Activated CD4-positive, alpha-beta T cell treated with anti-CD3 and anti-CD28 coated beads, Interleukin-2, amount 10 ng/mL, durations not matched to agents 7 days and 5 days (primary cell): ENCODE measurements around the gene R3HDM4. TPM values are rescaled to one million over a fixed set of nuclear protein-coding genes. Genes with fewer than 3 reads are reported as not detected.
A peak's percentile ranks its signal among the peaks of the same experiment; 100 is the strongest.
"Not testable (repeated sequence)": the region's sequence is repeated elsewhere in the genome, so short reads cannot be mapped to it uniquely, and the experiment has no call there.

Source experiments
- CTCF ChIA-PET: fragments of 350-600 bp; sonication (Branson Sonifier 250); formaldehyde crosslinking; loops from one replicate; lab custom pipeline; 2021; ENCODE audit warnings: antibody characterized with exemption; lab: Charles Lee
- POLR2A ChIA-PET: fragments of 350-600 bp; sonication (Branson Sonifier 250); formaldehyde crosslinking; loops from one replicate; lab custom pipeline; 2021; ENCODE audit warnings: antibody characterized with exemption; lab: Charles Lee
- DNase-seq: peaks from one replicate; pipeline ENCODE4 v3.0.0-alpha.2; 2020
- H3K27ac Mint-ChIP-seq: one replicate; pipeline ENCODE4 v1.8.0; 2021; ENCODE audit warnings: mild to moderate bottlenecking, moderate library complexity, mixed read lengths
- H3K27me3 Mint-ChIP-seq: one replicate; pipeline ENCODE4 v1.8.0; 2021; ENCODE audit warnings: mixed read lengths
- H3K36me3 Mint-ChIP-seq: one replicate; pipeline ENCODE4 v1.8.0; 2021; ENCODE audit warnings: low read depth, mixed read lengths
- H3K4me1 Mint-ChIP-seq: one replicate; pipeline ENCODE4 v1.8.0; 2021; ENCODE audit warnings: mixed read lengths
- H3K4me3 Mint-ChIP-seq: one replicate; pipeline ENCODE4 v1.8.0; 2021; ENCODE audit warnings: mild to moderate bottlenecking, moderate library complexity, mixed read lengths
- H3K9me3 Mint-ChIP-seq: one replicate; pipeline ENCODE4 v1.8.0; 2021; ENCODE audit warnings: mixed read lengths
- total RNA-seq, 2 experiments: library from RNA; stranded (reverse); gene quantifications; one replicate each; pipeline ENCODE4 v1.2.3, GENCODE V29; 2021

Gene R3HDM4
- total RNA-seq, 2 experiments from 2014 or later = 120 to 121 TPM

GRCh38 chr19:900043-900301 lies 13.0 kb downstream of the R3HDM4 start:
- H3K36me3 Mint-ChIP-seq = peaks cover 26% of the 10 kb centered on the region
- H3K27me3 Mint-ChIP-seq = no peaks in the 10 kb centered on the region
- H3K27ac Mint-ChIP-seq = peak overlapping the region; percentile 41

GRCh38 chr19:899336-900042 lies 13.5 kb downstream of the R3HDM4 start:
- Mint-ChIP-seq H3K27ac (no peak overlapping the region), H3K4me1 (peaks cover 21% of the 10 kb centered on the region), H3K4me3 (no peak overlapping the region), H3K27me3 (no peaks in the 10 kb centered on the region), H3K36me3 (peaks cover 25% of the 10 kb centered on the region), H3K9me3 (no peaks in the 10 kb centered on the region)
- DNase-seq = no peak
- ChIA-PET CTCF (no interaction called here), POLR2A (no interaction called here)

More at GRCh38 chr19:900043-900301, 13.0 kb downstream of the R3HDM4 start:
- ChIA-PET CTCF (no interaction called here), POLR2A (no interaction called here)
- DNase-seq = no peak
- Mint-ChIP-seq H3K4me3 (no peak overlapping the region), H3K9me3 (no peaks in the 10 kb centered on the region), H3K4me1 (peaks cover 21% of the 10 kb centered on the region)

DNA sequence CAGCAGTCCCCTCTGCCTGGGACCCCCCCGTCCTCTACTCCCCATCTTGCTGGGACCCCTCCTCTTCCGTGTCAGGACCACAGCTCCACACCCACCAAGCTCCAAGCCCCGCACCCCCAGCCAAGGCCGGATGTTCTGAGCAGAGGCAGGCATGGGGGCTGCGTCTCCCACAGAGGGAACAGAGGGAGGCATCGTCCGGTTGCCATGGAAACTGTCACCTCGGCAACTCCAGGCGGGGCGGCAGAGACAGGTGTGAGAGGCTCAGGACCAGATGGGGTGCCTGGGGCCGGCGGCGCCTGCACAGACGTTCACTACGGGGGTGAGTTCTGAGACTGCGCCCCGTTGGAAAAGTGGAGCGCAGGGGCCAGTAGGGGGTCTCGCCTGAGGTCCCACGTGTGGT lies 14.4 kb downstream of the R3HDM4 start:
- DNase-seq = peak; percentile 54
- Mint-ChIP-seq H3K9me3 (no peaks in the 10 kb centered on the region), H3K27ac (no peak overlapping the region), H3K36me3 (peaks cover 20% of the 10 kb centered on the region), H3K27me3 (no peaks in the 10 kb centered on the region), H3K4me3 (no peak overlapping the region), H3K4me1 (peaks cover 19% of the 10 kb centered on the region)
- CTCF ChIA-PET = interaction anchor here (2.2 kb wide), 1 partner anchor 35 kb away, joined by 5 read pairs; no protein-coding TSS in a partner anchor
- POLR2A ChIA-PET = no interaction called here

DNA sequence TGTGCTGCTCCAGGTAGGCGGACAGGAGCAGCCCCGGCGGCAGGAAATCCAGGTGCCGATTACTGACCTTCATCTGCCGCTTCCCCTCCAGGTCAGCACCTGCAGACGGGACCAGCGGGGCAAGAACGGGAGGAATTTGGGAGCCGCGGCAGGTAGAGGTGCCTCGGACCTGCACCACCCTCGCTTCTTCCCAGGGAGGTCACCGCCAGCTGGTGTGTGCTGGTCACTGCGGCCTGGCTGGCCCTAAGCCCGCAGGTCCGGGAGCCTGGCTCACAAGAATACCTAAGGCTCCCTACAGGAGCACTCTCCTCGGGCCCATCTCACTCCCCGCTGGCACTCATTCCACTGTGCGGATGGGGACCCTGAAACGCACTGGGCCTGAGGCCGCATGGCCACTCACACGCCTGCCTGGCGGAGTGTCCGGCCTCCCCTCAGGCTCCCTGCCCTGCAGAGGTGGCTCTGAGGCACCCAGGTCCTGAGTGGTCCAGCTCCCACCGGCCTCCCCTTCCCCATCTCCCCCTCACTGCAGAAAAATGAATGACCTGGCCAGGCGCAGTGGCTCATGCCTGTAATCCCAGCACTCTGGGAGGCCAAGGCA lies 15.5 kb downstream of the R3HDM4 start:
- H3K4me3 Mint-ChIP-seq = no peak overlapping the region
- no peak for DNase-seq
- H3K27ac Mint-ChIP-seq = no peak overlapping the region
- peaks cover 26% of the 10 kb centered on the region for H3K4me1 Mint-ChIP-seq
- ChIA-PET POLR2A (no interaction called here), CTCF (interaction anchor here (0.6 to 2.2 kb wide), 5 partner anchors 9 to 296 kb away, joined by 3 to 6 read pairs (median 5); no protein-coding TSS in a partner anchor)
- peaks cover 21% of the 10 kb centered on the region for H3K36me3 Mint-ChIP-seq
- no peaks in the 10 kb centered on the region for H3K9me3 Mint-ChIP-seq
- no peaks in the 10 kb centered on the region for H3K27me3 Mint-ChIP-seq

DNA sequence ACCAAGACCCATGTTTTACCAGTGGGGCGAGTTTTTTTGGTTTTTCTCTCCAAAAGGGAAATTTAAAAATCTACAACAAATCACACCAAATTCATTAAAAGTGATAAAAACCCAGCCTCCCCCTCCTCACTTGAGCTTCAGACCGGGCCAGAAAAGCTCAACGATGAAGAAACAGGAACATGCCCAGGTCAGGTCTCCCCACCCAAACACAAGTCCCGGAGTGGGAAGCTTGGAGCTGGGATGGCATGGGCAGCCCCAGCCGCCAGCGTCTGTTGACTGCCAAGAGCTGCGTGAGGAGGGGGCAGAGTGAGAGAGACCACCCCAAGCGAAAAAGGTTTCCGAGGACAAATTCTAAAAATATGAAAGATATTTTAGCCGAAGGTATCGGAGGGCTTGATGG lies 16.0 kb downstream of the R3HDM4 start:
- Mint-ChIP-seq H3K27me3 (no peaks in the 10 kb centered on the region), H3K4me1 (peaks cover 27% of the 10 kb centered on the region), H3K4me3 (no peak overlapping the region), H3K9me3 (no peaks in the 10 kb centered on the region), H3K36me3 (peaks cover 21% of the 10 kb centered on the region), H3K27ac (no peak overlapping the region)
- ChIA-PET POLR2A (no interaction called here), CTCF (interaction anchor here (0.6 to 2.2 kb wide), 5 partner anchors 9 to 297 kb away, joined by 3 to 6 read pairs (median 5); no protein-coding TSS in a partner anchor)
- no peak for DNase-seq

GRCh38 chr19:896434-896833 lies 16.6 kb downstream of the R3HDM4 start:
- Mint-ChIP-seq H3K4me1 (peaks cover 26% of the 10 kb centered on the region), H3K4me3 (no peak overlapping the region), H3K27ac (no peak overlapping the region), H3K9me3 (no peaks in the 10 kb centered on the region), H3K36me3 (peaks cover 20% of the 10 kb centered on the region), H3K27me3 (no peaks in the 10 kb centered on the region)
- no peak for DNase-seq
- POLR2A ChIA-PET = no interaction called here
- CTCF ChIA-PET = interaction anchor here (0.6 to 2.2 kb wide), 5 partner anchors 10 to 56 kb away, joined by 3 to 6 read pairs (median 5); no protein-coding TSS in a partner anchor

- Mint-ChIP-seq H3K27ac (peak within 1 kb of the TSS; percentile 98), H3K36me3 (peaks cover 12% of the 10 kb centered on the region), H3K27me3 (no peaks in the 10 kb centered on the region), H3K4me3 (peak within 1 kb of the TSS; percentile 92), H3K9me3 (no peaks in the 10 kb centered on the region), H3K4me1 (peaks cover 28% of the 10 kb centered on the region)
- ChIA-PET CTCF (interaction anchor here (0.6 to 2.0 kb wide), 6 partner anchors 9 to 177 kb away, joined by 3 to 17 read pairs (median 4); no protein-coding TSS in a partner anchor), POLR2A (interaction anchor here (0.5 to 0.7 kb wide), 3 partner anchors 17 to 1373 kb away, joined by 3 read pairs; no protein-coding TSS in a partner anchor)
- peak; percentile 92 for DNase-seq
Observed at GRCh38 chr19:892894-893689, 19.9 kb downstream of the R3HDM4 start, which contains the start of the genes MED16 and RNU6-9. Gene MED16 (minus strand): TSS chr19:893187. CDS start chr19:891131, 2,056 bp downstream. Gene RNU6-9 (plus strand): TSS chr19:893484.

DNA sequence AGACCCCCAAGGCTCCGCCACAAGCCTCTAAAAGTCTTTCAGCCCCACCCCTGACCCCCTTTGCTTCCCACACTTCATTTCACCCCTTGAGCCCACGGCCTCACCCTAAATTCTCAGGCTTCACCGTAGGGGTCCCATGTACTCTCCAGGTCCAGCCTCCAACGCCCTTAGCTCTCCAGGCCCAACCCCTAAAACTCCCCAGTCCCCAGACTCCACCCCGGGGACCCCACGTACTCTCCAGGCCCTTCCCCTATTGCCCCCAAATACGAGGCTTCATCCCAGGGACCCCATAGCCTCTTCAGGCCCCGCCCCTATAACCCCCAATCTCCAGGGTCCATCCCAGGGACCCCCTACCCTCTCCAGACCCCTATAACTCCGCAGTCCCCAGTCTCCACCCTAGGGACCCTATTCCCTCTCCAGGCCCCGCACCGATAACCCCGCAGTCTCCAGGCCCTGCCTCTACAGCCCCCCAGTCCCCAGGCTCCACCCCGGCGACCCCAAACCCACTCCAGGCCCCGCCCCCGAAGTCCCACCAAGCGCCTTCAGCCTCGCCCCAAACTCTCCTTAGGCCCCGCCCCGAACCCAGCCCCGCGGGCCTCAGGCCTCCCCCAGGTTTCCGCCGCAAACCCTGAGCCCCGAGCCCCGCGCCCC lies 20.7 kb downstream of the R3HDM4 start:
- H3K36me3 Mint-ChIP-seq = peaks cover 15% of the 10 kb centered on the region
- ChIA-PET CTCF (interaction anchor here (1.2 to 2.0 kb wide), 3 partner anchors 17 to 29 kb away, joined by 3 to 17 read pairs (median 13); no protein-coding TSS in a partner anchor), POLR2A (interaction anchor here (0.6 kb wide), 1 partner anchor 18 kb away, joined by 3 read pairs; no protein-coding TSS in a partner anchor)
- H3K9me3 Mint-ChIP-seq = no peaks in the 10 kb centered on the region
- H3K27me3 Mint-ChIP-seq = no peaks in the 10 kb centered on the region
- peaks cover 28% of the 10 kb centered on the region for H3K4me1 Mint-ChIP-seq
- DNase-seq = no peak
- H3K27ac Mint-ChIP-seq = peak overlapping the region; percentile 85
- H3K4me3 Mint-ChIP-seq = peak overlapping the region; percentile 77

- H3K27me3 Mint-ChIP-seq, H3K9me3 Mint-ChIP-seq, POLR2A ChIA-PET, DNase-seq: not testable (repeated sequence)
- CTCF ChIA-PET = interaction anchor here (2.0 kb wide), 1 partner anchor 18 kb away, joined by 17 read pairs; no protein-coding TSS in a partner anchor
- Mint-ChIP-seq H3K27ac (peak overlapping the region; percentile 64), H3K4me3 (peak overlapping the region; percentile 77), H3K36me3 (peaks cover 13% of the 10 kb centered on the region), H3K4me1 (peaks cover 27% of the 10 kb centered on the region)
Observed at GRCh38 chr19:891421-892200, 21.4 kb downstream of the R3HDM4 start.

DNA sequence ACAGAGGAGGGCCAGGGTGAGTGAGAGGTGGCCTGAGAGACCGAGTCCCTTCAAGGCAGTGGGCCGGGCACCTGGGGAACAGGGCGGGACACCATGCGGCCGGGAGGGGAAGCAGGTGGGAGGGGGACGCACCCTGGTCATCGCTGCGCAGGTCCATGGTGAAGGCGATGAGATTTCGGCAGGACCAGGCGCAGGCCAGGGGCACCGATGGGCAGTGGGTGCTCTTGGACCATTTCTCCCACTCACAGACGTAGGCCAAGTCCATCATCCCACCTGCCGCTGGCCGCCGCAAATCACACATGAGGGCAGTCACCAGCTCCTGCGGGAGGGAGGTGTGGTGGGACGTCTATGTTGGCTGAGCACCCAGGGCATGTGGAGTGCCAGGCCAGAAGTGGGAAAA lies 22.2 kb downstream of the R3HDM4 start:
- H3K27ac Mint-ChIP-seq = peak overlapping the region; percentile 82
- no peak for DNase-seq
- no peaks in the 10 kb centered on the region for H3K9me3 Mint-ChIP-seq
- ChIA-PET POLR2A (no interaction called here), CTCF (no interaction called here)
- H3K4me3 Mint-ChIP-seq = peak overlapping the region; percentile 61
- peaks cover 13% of the 10 kb centered on the region for H3K36me3 Mint-ChIP-seq
- no peaks in the 10 kb centered on the region for H3K27me3 Mint-ChIP-seq
- peaks cover 26% of the 10 kb centered on the region for H3K4me1 Mint-ChIP-seq

DNA sequence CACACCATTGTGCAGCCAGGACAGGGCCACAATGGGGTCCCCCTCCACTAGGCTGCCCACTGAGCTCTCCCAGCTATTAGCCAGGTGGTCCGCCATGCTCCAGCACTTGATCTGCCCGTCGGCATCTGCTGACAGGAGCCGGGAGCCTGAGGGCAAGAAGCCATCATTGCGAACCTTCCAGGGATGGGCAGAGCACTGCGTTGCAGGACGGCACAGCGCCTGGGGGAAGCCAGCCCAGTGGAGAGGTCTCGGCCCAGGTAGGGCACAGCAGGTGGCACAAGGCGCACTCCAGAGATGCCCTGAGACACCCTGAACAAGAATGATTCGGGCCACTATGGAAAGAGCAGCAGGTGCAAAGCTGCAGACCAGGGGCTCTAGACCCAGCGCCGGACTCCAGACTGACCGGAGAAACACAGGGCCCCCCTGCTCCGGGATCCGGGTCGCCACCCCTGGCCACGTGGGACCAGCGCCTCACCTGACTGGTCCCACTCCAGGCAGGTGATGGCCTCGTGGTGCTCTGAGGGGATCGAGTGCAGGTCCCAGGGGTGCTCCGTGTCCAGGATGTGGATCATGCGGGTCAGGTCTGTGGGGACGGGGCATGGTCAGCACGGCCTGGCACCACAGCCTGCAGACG lies 23.2 kb downstream of the R3HDM4 start:
- H3K4me1 Mint-ChIP-seq = peaks cover 24% of the 10 kb centered on the region
- ChIA-PET POLR2A (no interaction called here), CTCF (interaction anchor here (0.9 kb wide), 1 partner anchor 26 kb away, joined by 4 read pairs; no protein-coding TSS in a partner anchor)
- H3K27me3 Mint-ChIP-seq = no peaks in the 10 kb centered on the region
- no peak for DNase-seq
- no peaks in the 10 kb centered on the region for H3K9me3 Mint-ChIP-seq
- H3K4me3 Mint-ChIP-seq = no peak overlapping the region
- peaks cover 15% of the 10 kb centered on the region for H3K36me3 Mint-ChIP-seq
- H3K27ac Mint-ChIP-seq = peak overlapping the region; percentile 31
